Keratinocyte (primary cell): ENCODE data around the gene BRINP3. TPM values are rescaled to one million over a fixed set of nuclear protein-coding genes. Genes with fewer than 3 reads are reported as not detected.

ENCODE experiments used
- DNase-seq: peaks from one replicate; pipeline ENCODE4 v3.0.0-alpha.2; 2011; ENCODE audit warnings: low read depth, missing footprints, low spot score
- FAIRE-seq: peaks from 2 replicates; lab custom pipeline; 2011; peaks lifted over from hg19 to GRCh38; lab: Jason Lieb, UNC
- H2AFZ ChIP-seq: 2 replicates; pipeline ENCODE4 v1.6.0; 2012; ENCODE audit warnings: low read length, control low read depth, inconsistent platforms; ENCODE audit not compliant: control insufficient read depth
- H3K27ac ChIP-seq: 2 replicates; pipeline ENCODE4 v1.5.1; 2011; ENCODE audit warnings: low read length; ENCODE audit not compliant: control insufficient read depth, insufficient read depth
- H3K27me3 ChIP-seq: 3 replicates; pipeline ENCODE4 v1.6.0; 2011; ENCODE audit warnings: low read length; ENCODE audit not compliant: control insufficient read depth, insufficient read depth; ENCODE audit errors: extremely low read depth
- H3K36me3 ChIP-seq, 2 experiments: 2 replicates in 1 of 2; 3 replicates in 1 of 2; pipeline ENCODE4 v1.5.1; 2011; ENCODE audit warnings: low read length in 2 of 2, mild to moderate bottlenecking in 1 of 2; ENCODE audit not compliant: control insufficient read depth in 2 of 2, insufficient read depth in 2 of 2; ENCODE audit errors: extremely low read depth in 1 of 2
- H3K4me1 ChIP-seq: 3 replicates; pipeline ENCODE4 v1.5.1; 2011; ENCODE audit warnings: low read length; ENCODE audit not compliant: control insufficient read depth, insufficient read depth; ENCODE audit errors: extremely low read depth
- H3K4me2 ChIP-seq: 3 replicates; pipeline ENCODE4 v1.6.0; 2011; ENCODE audit warnings: low read depth, low read length; ENCODE audit not compliant: control insufficient read depth, insufficient read depth; ENCODE audit errors: extremely low read depth
- H3K4me3 ChIP-seq, 3 experiments: fragments of 200-600 bp in 1 of 3; sonication (generic) in 1 of 3; 2 replicates in 2 of 3; 3 replicates in 1 of 3; pipeline ENCODE4 v1.5.1; 2011 to 2016; ENCODE audit warnings: low read length in 3 of 3, mild to moderate bottlenecking in 3 of 3, control low read depth in 2 of 3, inconsistent platforms in 1 of 3, low read depth in 1 of 3, mixed read lengths in 1 of 3, mixed run types in 1 of 3, moderate library complexity in 1 of 3; ENCODE audit not compliant: control insufficient read depth in 2 of 3, insufficient read depth in 2 of 3; ENCODE audit errors: extremely low read depth in 1 of 3
- H3K79me2 ChIP-seq: 2 replicates; pipeline ENCODE4 v1.6.0; 2012; ENCODE audit warnings: low read length; ENCODE audit not compliant: control insufficient read depth, insufficient read depth
- H3K9ac ChIP-seq: 3 replicates; pipeline ENCODE4 v1.6.0; 2011; ENCODE audit warnings: low read length; ENCODE audit not compliant: control insufficient read depth, insufficient read depth; ENCODE audit errors: extremely low read depth
- H3K9me1 ChIP-seq: 3 replicates; pipeline ENCODE4 v1.6.0; 2011; ENCODE audit warnings: low read length; ENCODE audit not compliant: control insufficient read depth, insufficient read depth; ENCODE audit errors: extremely low read depth
- H3K9me3 ChIP-seq: 2 replicates; pipeline ENCODE4 v1.5.1; 2012; ENCODE audit warnings: low read depth, low read length; ENCODE audit not compliant: control insufficient read depth
- H4K20me1 ChIP-seq: 3 replicates; pipeline ENCODE4 v1.6.0; 2011; ENCODE audit warnings: low read length; ENCODE audit not compliant: control insufficient read depth, insufficient read depth; ENCODE audit errors: extremely low read depth
- CTCF ChIP-seq, 3 experiments: IDR thresholded peaks in 1 of 3; conservative IDR thresholded peaks in 1 of 3; optimal IDR thresholded peaks in 1 of 3; 2 replicates in 2 of 3; 3 replicates in 1 of 3; pipeline versions ENCODE3 to v1.5.1; 2011; ENCODE audit warnings: low read length in 3 of 3, mild to moderate bottlenecking in 3 of 3, moderate library complexity in 2 of 3, control low read depth in 1 of 3, inconsistent platforms in 1 of 3; ENCODE audit not compliant: insufficient read depth in 2 of 3; ENCODE audit errors: extremely low read depth in 1 of 3
- EZH2 ChIP-seq: IDR thresholded peaks from one replicate; pipeline ENCODE4 v1.6.1; 2012; ENCODE audit warnings: inconsistent platforms, mild to moderate bottlenecking, low read length, moderate library complexity
- dilution Hi-C: fragments of 300-500 bp; cut with MboI; formaldehyde crosslinking; loops from one replicate; pipeline ENCODE4 v1.7.0; 2020; ENCODE audit warnings: low sequenced_read_pairs; ENCODE audit not compliant: extremely low pct_ligation_motif_present
- polyA plus RNA-seq, 5 experiments: library from polyadenylated mRNA; depleted of rRNA in 3 of 5; stranded (reverse) in 3 of 5; stranded (forward) in 1 of 5; unstranded in 1 of 5; fragments of >200 nt; gene quantifications; 1 replicate in 1 of 5; 2 replicates in 3 of 5; 3 replicates in 1 of 5; pipeline versions ENCODE4 v1.2.1 to v1.2.3, GENCODE V29; 2011 to 2012; ENCODE audit warnings: missing spikeins in 2 of 5, low read depth in 1 of 5, low replicate concordance in 1 of 5

BRINP3 gene
- polyA plus RNA-seq, 1 donor (not counting 4 experiments of a cell fraction or from before 2014, with no cell fraction given), result not detected

GRCh38 chr1:190476321-190476720 is 1.3 kb downstream of the BRINP3 start:
- Histone ChIP-seq H3K9me3 (no peaks in the 10 kb centered on the region), H3K4me1 (peaks cover 6% of the 10 kb centered on the region), H3K4me2 (no peak overlapping the region), H3K27me3 (peaks cover 42% of the 10 kb centered on the region), H2AFZ (no peak overlapping the region), H3K36me3 (no peaks in the 10 kb centered on the region), H4K20me1 (no peaks in the 10 kb centered on the region), H3K9ac (no peak overlapping the region), H3K79me2 (no peaks in the 10 kb centered on the region), H3K4me3 (no peak overlapping the region), H3K9me1 (no peaks in the 10 kb centered on the region), H3K27ac (no peak overlapping the region)
- dilution Hi-C loops, result no loop called here
- DNase-seq (no peak), FAIRE-seq (no peak)
- TF ChIP-seq EZH2 (no peak), CTCF (optimal IDR thresholded peaks at IDR 0.05 in 1 of 3, IDR thresholded peaks at IDR 0.05 in 1 of 3, conservative IDR thresholded peaks at IDR 0.05 in 1 of 3; ENCODE audit: extremely low read depth in 1 of 3, insufficient read depth in 2 of 3, low read length in 3 of 3) (no peak)

GRCh38 chr1:190475421-190476141 is 2.1 kb downstream of the BRINP3 start:
- dilution Hi-C loops, result no loop called here
- no peaks in the 10 kb centered on the region for H3K9me1 ChIP-seq
- DNase-seq (no peak), FAIRE-seq (no peak)
- H3K4me1 ChIP-seq, result peaks cover 6% of the 10 kb centered on the region
- no peak for TF ChIP-seq CTCF (optimal IDR thresholded peaks at IDR 0.05 in 1 of 3, IDR thresholded peaks at IDR 0.05 in 1 of 3, conservative IDR thresholded peaks at IDR 0.05 in 1 of 3; ENCODE audit: extremely low read depth in 1 of 3, insufficient read depth in 2 of 3, low read length in 3 of 3)
- TF ChIP-seq EZH2, result peak; percentile 61
- H3K4me2 ChIP-seq, result no peak overlapping the region
- H3K9me3 ChIP-seq, result no peaks in the 10 kb centered on the region
- no peak overlapping the region for H3K4me3 ChIP-seq
- no peak overlapping the region for H2AFZ ChIP-seq
- no peak overlapping the region for H3K9ac ChIP-seq
- no peaks in the 10 kb centered on the region for H3K79me2 ChIP-seq
- H4K20me1 ChIP-seq, result no peaks in the 10 kb centered on the region
- peaks cover 42% of the 10 kb centered on the region for H3K27me3 ChIP-seq
- no peaks in the 10 kb centered on the region for H3K36me3 ChIP-seq
- H3K27ac ChIP-seq, result no peak overlapping the region
